Measurements from ENCODE around the gene TBCD.
"Not testable (repeated sequence)": the region's sequence is repeated elsewhere in the genome, so short reads cannot be mapped to it uniquely, and the experiment has no call there.

Gene TBCD

DNA sequence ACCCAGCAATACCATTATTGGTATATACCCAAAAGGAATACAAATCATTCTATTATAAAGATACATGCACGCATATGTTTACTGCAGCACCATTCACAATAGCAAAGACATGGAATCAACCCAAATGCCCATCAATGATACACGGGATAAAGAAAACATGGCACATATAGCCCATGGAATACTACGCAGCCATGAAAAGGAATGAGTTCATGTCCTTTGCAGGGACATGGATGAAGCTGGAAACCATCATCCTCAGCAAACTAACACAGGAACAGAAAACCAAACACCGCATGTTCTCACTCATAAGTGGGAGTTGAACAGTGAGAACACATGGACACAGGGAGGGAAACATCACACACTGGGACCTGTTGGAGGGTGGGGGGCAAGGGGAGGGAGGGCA lies 203.8 kb downstream of the TBCD start:
- H3K27me3 ChIP-seq (ENCODE audit: low read depth); in situ Hi-C loops (cut with MboI; ENCODE audit: low sequenced_read_pairs); H3K9me3 ChIP-seq; H3K36me3 ChIP-seq (replicated peaks); DNase-seq (ENCODE audit: low spot score in 2 of 2); H3K4me3 ChIP-seq; H3K4me1 ChIP-seq: not testable (repeated sequence)

DNA sequence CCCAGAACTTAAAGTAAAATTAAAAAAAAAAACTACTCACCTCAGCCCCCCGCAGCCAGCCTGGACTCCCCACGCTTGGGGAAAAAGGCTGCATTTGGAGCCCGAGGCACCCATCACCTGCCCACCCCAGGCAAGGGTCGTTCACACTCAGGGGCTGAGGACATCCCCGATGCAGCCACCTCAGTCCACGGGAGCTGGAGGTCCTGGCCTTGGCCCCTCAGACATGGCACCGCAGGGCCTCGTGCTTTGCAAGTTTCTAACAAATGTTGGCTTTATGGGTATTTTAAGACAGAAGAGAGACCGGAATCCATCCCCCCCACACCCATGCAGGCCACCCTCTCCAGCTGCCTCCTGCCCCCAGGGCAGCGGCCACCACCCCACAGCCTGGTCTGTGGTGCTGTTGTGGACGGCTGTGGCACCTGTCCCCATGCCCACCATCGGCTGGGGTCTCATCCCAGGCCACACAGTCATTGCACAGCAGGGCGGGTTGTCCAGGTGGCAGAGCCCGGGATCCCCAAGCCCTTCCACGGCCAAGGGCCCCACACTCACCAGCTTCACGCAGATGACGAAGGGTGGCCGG lies 204.4 kb downstream of the TBCD start:
- H3K4me3 ChIP-seq, result no peak overlapping the region
- no peak for DNase-seq (ENCODE audit: low spot score in 2 of 2)
- in situ Hi-C loops (cut with MboI; ENCODE audit: low sequenced_read_pairs), result no loop called here
- no peaks in the 10 kb centered on the region for H3K4me1 ChIP-seq
- H3K36me3 ChIP-seq (replicated peaks), result no peaks in the 10 kb centered on the region
- H3K9me3 ChIP-seq, result peaks cover 3% of the 10 kb centered on the region; the same call in 1 of the 2 replicates
- H3K27me3 ChIP-seq (ENCODE audit: low read depth), result no peaks in the 10 kb centered on the region

DNA sequence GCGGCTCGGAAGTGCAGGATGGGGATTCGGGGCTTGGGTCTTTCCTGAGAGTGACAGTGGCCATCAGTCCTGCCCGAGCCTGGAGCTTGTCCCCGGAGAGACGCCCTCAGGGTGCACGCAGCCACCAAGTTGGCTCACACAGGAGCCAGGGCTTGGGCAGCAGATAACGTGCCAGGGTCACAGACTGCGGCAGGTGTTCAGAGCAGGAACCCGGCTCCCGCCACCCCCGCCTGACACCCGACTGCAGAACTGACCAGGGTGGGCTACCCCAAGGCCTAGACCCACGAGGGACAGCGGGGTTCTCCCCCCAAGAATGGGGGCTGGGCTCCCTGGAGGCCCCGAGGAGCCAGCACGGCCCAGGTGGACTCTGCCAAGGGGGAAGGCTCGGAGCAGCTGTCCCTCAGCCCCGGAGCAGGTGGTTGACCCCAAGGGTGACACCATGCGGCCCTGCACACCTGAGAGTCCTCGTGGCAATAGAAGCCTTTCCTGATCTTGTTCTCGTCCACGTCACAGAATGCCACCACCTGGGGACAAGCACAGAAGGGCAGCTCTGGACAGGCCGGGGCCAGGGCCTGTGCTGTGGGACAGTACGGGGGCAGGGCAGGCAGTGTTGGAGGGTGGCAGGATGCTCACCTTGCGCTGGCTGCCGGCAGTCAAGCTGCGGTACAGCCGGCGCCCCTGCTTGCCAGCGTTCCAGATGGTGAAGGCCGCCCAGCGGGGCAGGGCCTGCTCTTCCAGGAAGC lies 205.0 kb downstream of the TBCD start:
- Histone ChIP-seq H3K36me3 (replicated peaks) (no peaks in the 10 kb centered on the region), H3K4me3 (no peak overlapping the region), H3K4me1 (no peaks in the 10 kb centered on the region), H3K27me3 (ENCODE audit: low read depth) (no peaks in the 10 kb centered on the region), H3K9me3 (peaks cover 3% of the 10 kb centered on the region; the same call in 1 of the 2 replicates)
- no peak for DNase-seq (ENCODE audit: low spot score in 2 of 2)
- in situ Hi-C loops (cut with MboI; ENCODE audit: low sequenced_read_pairs), result no loop called here

DNA sequence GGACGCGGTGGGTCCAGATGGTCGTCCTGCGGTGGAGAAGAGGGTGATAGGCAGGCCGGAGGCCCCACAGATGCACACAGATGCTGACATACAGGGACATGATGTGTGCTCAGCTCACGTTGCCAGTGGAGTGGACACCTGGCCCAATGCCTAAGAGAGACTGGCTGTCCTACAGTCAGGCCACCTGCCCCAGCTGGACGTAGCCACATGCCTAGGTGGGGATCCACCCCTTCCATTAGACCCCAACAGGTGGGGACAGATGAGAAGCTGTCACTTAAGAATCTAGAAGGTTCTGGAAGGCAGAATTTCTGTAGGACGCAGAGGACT lies 205.6 kb downstream of the TBCD start:
- no peaks in the 10 kb centered on the region for H3K27me3 ChIP-seq (ENCODE audit: low read depth)
- DNase-seq (ENCODE audit: low spot score in 2 of 2), result no peak
- H3K4me1 ChIP-seq, result no peaks in the 10 kb centered on the region
- no peak overlapping the region for H3K4me3 ChIP-seq
- H3K36me3 ChIP-seq (replicated peaks), result no peaks in the 10 kb centered on the region
- H3K9me3 ChIP-seq, result peaks cover 3% of the 10 kb centered on the region; the same call in 1 of the 2 replicates
- in situ Hi-C loops (cut with MboI; ENCODE audit: low sequenced_read_pairs), result no loop called here

DNA sequence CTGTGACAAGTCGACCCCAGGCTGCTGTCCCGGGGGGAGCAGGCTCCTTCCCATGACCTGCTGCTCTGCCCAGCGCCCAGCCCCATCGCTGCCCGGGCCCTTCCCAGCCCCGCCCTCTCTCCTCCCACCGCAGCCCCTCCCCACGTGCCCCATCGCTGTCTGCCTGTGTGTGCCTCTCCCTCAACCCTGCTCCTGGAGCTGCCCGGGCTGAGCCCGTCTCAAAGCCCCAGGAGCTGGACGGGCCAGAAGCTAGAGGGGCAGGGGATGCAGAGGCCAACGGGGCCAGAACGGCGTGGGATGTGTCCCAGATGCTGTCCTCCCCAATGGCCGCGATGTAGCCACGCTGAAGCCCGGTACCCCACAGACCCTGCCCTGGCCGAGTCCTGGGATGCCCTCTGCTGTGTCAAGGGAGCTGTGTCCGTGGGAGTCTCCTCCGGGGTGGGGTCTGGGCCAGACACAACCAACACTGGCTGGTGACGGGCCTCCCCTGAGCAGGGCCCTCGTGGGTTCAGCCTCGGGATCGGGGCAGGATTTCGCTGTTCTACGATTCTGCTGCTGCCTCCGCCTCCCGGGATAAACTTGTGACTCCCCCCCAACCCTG lies 206.2 kb downstream of the TBCD start:
- Histone ChIP-seq H3K9me3 (peaks cover 3% of the 10 kb centered on the region; the same call in 1 of the 2 replicates), H3K4me3 (no peak overlapping the region), H3K4me1 (no peaks in the 10 kb centered on the region), H3K36me3 (replicated peaks) (no peaks in the 10 kb centered on the region), H3K27me3 (ENCODE audit: low read depth) (no peaks in the 10 kb centered on the region)
- in situ Hi-C loops (cut with MboI; ENCODE audit: low sequenced_read_pairs), result no loop called here
- no peak for DNase-seq (ENCODE audit: low spot score in 2 of 2)

DNA sequence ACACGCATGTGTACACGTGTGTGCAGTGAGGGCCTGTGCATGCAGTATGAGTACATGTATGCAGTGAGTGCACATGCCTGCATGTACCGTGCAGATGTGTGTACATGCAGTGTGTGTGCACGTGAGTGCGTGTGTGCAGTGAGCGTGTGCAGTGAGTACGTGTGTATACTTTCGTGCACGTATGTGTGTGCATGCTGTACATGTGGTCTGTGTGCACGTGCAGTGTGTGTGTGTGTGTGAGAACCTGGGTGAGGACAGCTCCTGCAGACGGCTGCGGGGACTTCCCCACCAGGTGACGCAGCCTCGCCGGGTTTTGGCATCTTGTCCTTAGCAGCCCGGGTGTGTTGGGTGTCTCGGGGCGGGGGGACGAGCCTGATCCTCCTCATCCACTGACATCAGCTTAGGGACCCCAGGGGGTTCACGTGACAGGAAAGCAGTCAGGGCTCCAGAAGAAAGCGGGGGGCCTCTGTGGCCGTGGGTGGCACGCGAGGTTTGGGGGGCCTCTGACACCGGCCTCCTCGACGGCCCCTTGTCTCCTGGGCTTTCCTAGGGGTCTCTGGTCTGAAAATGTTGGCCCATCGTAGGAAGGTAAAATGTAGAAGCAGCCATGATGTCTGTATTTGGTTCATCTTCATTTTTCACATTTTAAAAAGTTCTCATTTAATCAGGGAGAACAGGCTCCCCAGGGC lies 207.5 kb downstream of the TBCD start:
- Histone ChIP-seq H3K27me3 (ENCODE audit: low read depth) (no peaks in the 10 kb centered on the region), H3K4me3 (no peak overlapping the region), H3K4me1 (no peaks in the 10 kb centered on the region), H3K36me3 (replicated peaks) (no peaks in the 10 kb centered on the region), H3K9me3 (peaks cover 3% of the 10 kb centered on the region; the same call in 1 of the 2 replicates)
- in situ Hi-C loops (cut with MboI; ENCODE audit: low sequenced_read_pairs), result no loop called here
- no peak for DNase-seq (ENCODE audit: low spot score in 2 of 2)

DNA sequence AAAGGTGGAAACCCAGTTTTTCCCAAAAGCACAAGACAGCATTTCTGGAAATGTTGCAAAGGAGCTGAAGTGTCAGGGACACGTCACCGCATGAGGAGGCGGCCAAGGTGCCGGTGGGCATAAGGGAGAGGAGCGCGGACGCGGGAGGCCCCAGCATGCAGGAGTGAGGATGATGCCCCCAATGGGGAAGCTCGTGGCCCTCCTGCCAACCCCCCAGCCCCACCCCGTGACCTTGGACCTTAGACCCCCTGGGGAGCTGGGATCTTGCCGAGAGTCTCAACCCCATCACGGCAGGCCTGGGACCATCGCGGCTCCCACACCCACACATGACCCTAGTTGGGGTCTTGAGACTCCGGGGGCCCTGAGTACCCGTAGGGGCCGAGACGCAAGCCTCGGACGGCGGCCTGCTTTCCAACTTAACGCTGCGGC lies 208.1 kb downstream of the TBCD start:
- Histone ChIP-seq H3K4me3 (no peak overlapping the region), H3K27me3 (ENCODE audit: low read depth) (no peaks in the 10 kb centered on the region), H3K36me3 (replicated peaks) (no peaks in the 10 kb centered on the region), H3K9me3 (no peaks in the 10 kb centered on the region), H3K4me1 (no peaks in the 10 kb centered on the region)
- in situ Hi-C loops (cut with MboI; ENCODE audit: low sequenced_read_pairs), result no loop called here
- DNase-seq (ENCODE audit: low spot score in 2 of 2), result no peak

DNA sequence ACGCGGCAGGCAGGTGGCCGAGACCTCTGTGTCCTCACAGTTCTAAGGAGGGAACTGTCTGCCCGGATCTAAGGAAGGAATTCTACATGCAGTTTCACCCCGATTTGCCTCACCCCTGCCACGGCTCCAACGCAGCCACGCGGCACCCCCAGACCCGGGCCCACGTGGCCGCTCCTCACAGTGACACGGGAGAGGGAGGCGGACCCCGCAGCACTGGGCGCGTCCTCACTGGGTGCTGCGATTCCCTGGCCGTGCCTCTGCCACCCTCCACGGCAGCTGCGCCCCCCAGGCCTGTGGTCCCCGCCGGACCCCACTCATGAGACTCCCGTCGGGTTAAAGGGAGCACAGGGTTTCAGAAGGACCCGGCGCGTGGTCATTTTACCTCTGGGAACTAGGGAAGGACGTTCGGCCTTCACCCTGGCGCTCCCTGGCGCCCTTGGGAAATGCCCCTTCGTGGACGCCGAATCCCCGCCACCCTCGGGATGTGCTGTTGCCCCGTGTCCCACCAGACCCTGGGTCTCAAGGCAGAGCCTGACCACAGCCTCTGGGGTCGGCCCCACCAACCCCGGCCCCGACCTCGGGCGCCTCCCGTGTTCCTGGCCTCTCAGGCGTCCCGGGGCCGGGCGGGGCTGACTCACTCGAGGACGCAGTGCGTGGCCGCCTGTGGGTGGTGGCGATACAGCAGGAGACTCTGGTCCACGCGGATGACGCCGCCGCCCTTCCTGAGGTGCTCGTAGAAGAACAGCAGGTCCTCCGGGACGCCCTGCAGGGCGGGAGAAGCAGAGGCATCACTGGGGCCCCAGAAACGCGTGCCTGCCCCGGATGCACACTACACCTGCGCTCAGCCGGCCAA lies 208.8 kb downstream of the TBCD start:
- in situ Hi-C loops (cut with MboI; ENCODE audit: low sequenced_read_pairs), result no loop called here
- Histone ChIP-seq H3K27me3 (ENCODE audit: low read depth) (no peaks in the 10 kb centered on the region), H3K9me3 (no peaks in the 10 kb centered on the region), H3K4me3 (no peak overlapping the region), H3K36me3 (replicated peaks) (no peaks in the 10 kb centered on the region), H3K4me1 (no peaks in the 10 kb centered on the region)
- no peak for DNase-seq (ENCODE audit: low spot score in 2 of 2)

DNA sequence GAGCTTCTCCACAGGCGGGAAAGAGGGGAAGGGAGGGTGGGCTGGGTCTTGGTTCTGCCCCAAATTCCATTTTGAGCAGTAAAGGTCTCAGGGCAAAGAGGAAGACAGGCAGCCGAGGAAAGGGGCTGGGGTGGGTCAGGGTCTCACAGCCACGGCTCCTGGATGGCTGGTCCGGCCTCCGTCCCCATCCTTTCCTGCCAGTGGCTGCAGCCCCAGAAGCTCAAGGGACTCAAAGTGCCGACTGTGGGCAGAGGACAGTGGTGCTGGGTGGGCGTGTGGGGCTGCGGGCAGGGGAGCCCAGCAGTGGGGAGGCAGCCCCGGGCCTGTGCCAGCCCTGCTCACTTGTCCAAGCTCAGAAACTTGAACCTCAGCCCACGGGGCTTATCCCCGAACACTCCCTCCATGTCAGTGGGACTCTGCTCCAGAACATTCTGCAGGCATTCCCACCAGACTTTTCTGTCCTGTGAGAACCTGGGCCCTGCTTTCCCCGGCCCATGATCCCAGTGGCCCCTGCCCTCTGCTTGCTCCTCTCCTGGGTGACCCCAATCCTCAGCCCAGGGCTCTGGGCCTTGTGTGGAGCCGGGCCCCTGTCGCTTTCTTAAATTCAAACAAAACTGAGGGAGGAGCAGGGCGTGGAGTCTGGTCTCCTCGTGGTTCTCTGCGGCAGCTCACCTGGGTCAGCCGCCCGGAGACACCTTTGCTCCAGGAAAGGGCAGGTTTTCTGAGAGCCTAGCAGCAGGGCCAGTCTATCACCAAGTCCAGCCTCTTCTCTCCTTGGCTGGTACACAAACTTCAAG lies 209.7 kb downstream of the TBCD start:
- no peak overlapping the region for H3K4me3 ChIP-seq
- DNase-seq (ENCODE audit: low spot score in 2 of 2), result no peak
- in situ Hi-C loops (cut with MboI; ENCODE audit: low sequenced_read_pairs), result no loop called here
- H3K36me3 ChIP-seq (replicated peaks), result no peaks in the 10 kb centered on the region
- H3K27me3 ChIP-seq (ENCODE audit: low read depth), result no peaks in the 10 kb centered on the region
- no peaks in the 10 kb centered on the region for H3K9me3 ChIP-seq
- H3K4me1 ChIP-seq, result no peaks in the 10 kb centered on the region

DNA sequence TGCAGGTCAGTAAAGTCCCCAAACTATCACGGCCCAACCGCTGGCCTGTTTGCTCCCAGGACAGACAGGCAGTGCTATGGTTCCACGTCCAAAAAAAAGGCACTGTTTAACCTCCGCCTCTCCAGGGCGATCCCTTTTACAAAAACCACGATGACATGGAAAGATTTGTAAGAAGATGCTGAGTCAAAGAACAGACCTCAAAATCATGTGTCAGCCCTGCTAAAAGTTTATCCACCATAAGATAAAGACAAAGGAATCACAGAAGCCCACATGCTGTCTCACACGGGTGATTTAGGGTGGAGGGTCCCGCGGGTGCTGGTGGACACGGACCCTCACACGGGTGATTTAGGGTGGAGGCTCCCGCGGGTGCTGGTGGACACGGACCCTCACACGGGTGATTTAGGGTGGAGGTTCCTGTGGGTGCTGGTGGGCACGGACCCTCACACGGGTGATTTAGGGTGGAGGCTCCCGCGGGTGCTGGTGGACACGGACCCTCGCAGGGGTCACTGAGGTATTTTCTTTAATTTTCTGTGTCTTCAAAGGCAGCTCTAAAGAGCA lies 210.4 kb downstream of the TBCD start:
- in situ Hi-C loops (cut with MboI; ENCODE audit: low sequenced_read_pairs), result no loop called here
- Histone ChIP-seq H3K27me3 (ENCODE audit: low read depth) (no peaks in the 10 kb centered on the region), H3K4me1 (no peaks in the 10 kb centered on the region), H3K4me3 (no peak overlapping the region), H3K9me3 (no peaks in the 10 kb centered on the region), H3K36me3 (replicated peaks) (no peaks in the 10 kb centered on the region)
- no peak for DNase-seq (ENCODE audit: low spot score in 2 of 2)

DNA sequence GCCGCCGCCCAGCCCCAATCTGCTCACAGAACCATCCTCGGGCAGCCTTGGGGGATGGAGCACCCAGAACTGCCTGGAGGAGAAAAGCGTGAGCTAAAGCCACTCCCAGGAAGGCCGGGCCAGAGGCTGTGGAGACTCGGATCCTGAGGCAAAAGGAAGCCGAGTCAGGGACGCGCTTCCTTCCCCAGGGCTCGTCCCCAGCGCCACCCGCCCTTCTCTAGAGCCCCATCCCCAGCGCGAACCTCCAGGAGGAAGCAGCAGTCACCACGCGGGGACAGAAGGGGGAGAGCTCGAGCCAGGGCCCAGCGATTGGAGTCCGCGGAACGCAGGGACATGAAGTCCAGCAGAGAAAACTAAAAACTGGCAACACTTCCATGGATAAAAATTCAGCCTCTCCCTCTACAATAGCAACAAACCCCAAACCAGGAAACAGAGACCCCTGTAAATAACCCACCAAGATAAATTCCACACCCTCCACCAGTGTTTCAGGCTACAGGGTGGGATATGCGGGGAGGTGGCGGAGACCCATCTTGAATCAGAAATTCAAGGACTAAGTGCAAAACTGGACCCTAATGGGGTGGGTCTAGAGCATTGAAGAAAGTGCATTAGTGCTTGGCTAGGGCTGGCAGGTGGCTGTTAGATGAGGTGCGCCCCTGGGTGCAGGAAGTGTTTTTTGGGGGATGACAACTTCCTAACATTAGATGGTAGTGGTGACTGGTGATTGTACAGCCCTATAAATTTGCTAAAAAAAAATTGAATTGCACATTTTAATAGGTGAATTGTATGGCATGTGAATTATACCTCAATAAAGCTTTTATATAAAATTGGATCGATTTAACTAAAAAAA lies 211.5 kb downstream of the TBCD start:
- DNase-seq (ENCODE audit: low spot score in 2 of 2), result peak; percentile 7 to 71
- in situ Hi-C loops (cut with MboI; ENCODE audit: low sequenced_read_pairs), result no loop called here
- H3K27me3 ChIP-seq (ENCODE audit: low read depth), result no peaks in the 10 kb centered on the region
- H3K9me3 ChIP-seq, result no peaks in the 10 kb centered on the region
- no peak overlapping the region for H3K4me3 ChIP-seq
- no peaks in the 10 kb centered on the region for H3K4me1 ChIP-seq
- no peaks in the 10 kb centered on the region for H3K36me3 ChIP-seq (replicated peaks)

DNA sequence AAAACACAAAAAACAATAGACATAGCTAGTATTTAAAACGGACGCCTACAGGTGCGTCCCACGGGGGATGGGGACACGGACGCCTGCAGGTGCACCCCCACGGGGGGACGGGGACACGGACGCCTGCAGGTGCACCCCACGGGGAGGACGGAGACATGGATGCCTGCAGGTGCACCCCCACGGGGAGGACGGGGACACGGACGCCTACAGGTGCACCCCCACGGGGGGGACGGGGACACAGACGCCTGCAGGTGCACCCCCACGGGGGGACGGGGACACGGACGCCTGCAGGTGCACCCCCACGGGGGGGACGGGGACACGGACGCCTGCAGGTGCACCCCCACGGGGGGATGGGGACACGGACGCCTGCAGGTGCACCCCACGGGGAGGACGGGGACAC lies 212.6 kb downstream of the TBCD start:
- DNase-seq (ENCODE audit: low spot score in 2 of 2); H3K36me3 ChIP-seq (replicated peaks); H3K27me3 ChIP-seq (ENCODE audit: low read depth); H3K4me3 ChIP-seq; H3K4me1 ChIP-seq; in situ Hi-C loops (cut with MboI; ENCODE audit: low sequenced_read_pairs); H3K9me3 ChIP-seq: not testable (repeated sequence)

Measured in HAP-1 (cell line).